ENCODE results near the gene ZNF644.
"Not testable (repeated sequence)": the region's sequence is repeated elsewhere in the genome, so short reads cannot be mapped to it uniquely, and the experiment has no call there.

The ZNF644 gene

GRCh38 chr1:90925928-90926869, 95.6 kb downstream of the ZNF644 start:
- DNase-seq, result no peak

- DNase-seq, result no peak
Measured at GRCh38 chr1:90924982-90925381, 96.9 kb downstream of the ZNF644 start.

GRCh38 chr1:90922996-90923395, 98.8 kb downstream of the ZNF644 start:
- no peak for DNase-seq

GRCh38 chr1:90922202-90922601, 99.6 kb downstream of the ZNF644 start:
- DNase-seq, result no peak

GRCh38 chr1:90919900-90920299, 101.9 kb downstream of the ZNF644 start:
- DNase-seq, result no peak

- no peak for DNase-seq
Measured at GRCh38 chr1:90919190-90919719, 102.6 kb downstream of the ZNF644 start.

- DNase-seq, result no peak
Measured at GRCh38 chr1:90911353-90911752, 110.5 kb downstream of the ZNF644 start.

- no peak for DNase-seq
Measured at GRCh38 chr1:90902672-90903071, 119.2 kb downstream of the ZNF644 start.

GRCh38 chr1:90899263-90899662, 122.6 kb downstream of the ZNF644 start:
- DNase-seq, result no peak

GRCh38 chr1:90893679-90894078, 128.2 kb downstream of the ZNF644 start:
- not testable (repeated sequence) for DNase-seq

GRCh38 chr1:90892884-90893283, 129.0 kb downstream of the ZNF644 start:
- DNase-seq, result not testable (repeated sequence)

- DNase-seq, result not testable (repeated sequence)
Measured at GRCh38 chr1:90892196-90892595, 129.6 kb downstream of the ZNF644 start.

- not testable (repeated sequence) for DNase-seq
Measured at GRCh38 chr1:90891756-90892155, 130.1 kb downstream of the ZNF644 start.

GRCh38 chr1:90882221-90882620, 139.6 kb downstream of the ZNF644 start:
- DNase-seq, result no peak

- DNase-seq, result peak; percentile 57
Measured at GRCh38 chr1:90881034-90881433, 140.8 kb downstream of the ZNF644 start.

- peak; percentile 9 for DNase-seq
Measured at GRCh38 chr1:90879281-90879680, 142.6 kb downstream of the ZNF644 start.

GRCh38 chr1:90876101-90876500, 145.7 kb downstream of the ZNF644 start:
- no peak for DNase-seq
